NCI-H146 (cell line): ENCODE data around the gene CERCAM.
"Not testable (repeated sequence)": the region's sequence is repeated elsewhere in the genome, so short reads cannot be mapped to it uniquely, and the experiment has no call there.

Source experiments
- DNase-seq: peaks from one replicate; lab custom pipeline; 2025; lab: John Stamatoyannopoulos, UW

Gene CERCAM

GRCh38 chr9:128419061-128419925, 1.4 kb upstream of the CERCAM start:
- DNase-seq: peak; percentile 55

GRCh38 chr9:128420060-128420650, 502 bp upstream of the CERCAM start:
- DNase-seq: peak; percentile 59

- no peak for DNase-seq
Measured at GRCh38 chr9:128421482-128421996, 882 bp downstream of the CERCAM start.

GRCh38 chr9:128422022-128422782, 1.5 kb downstream of the CERCAM start:
- not testable (repeated sequence) for DNase-seq

GRCh38 chr9:128422783-128423150, 2.1 kb downstream of the CERCAM start:
- DNase-seq: no peak

- not testable (repeated sequence) for DNase-seq
Measured at GRCh38 chr9:128423356-128423755, 2.7 kb downstream of the CERCAM start.

GRCh38 chr9:128424268-128424780, 3.7 kb downstream of the CERCAM start:
- DNase-seq: no peak

GRCh38 chr9:128428644-128429512, 8.2 kb downstream of the CERCAM start:
- no peak for DNase-seq

GRCh38 chr9:128429513-128430086, 8.9 kb downstream of the CERCAM start:
- DNase-seq: no peak

- no peak for DNase-seq
Measured at GRCh38 chr9:128431207-128431606, 10.6 kb downstream of the CERCAM start.

- DNase-seq: no peak
Measured at GRCh38 chr9:128434340-128434739, 13.7 kb downstream of the CERCAM start.

GRCh38 chr9:128435611-128436010, 15.0 kb downstream of the CERCAM start:
- DNase-seq: no peak

- peak; percentile 74 for DNase-seq
Measured at GRCh38 chr9:128438343-128439109, 17.9 kb downstream of the CERCAM start.

GRCh38 chr9:128439273-128439672, 18.6 kb downstream of the CERCAM start:
- DNase-seq: no peak

- no peak for DNase-seq
Measured at GRCh38 chr9:128442150-128442549, 21.5 kb downstream of the CERCAM start.

GRCh38 chr9:128446505-128446904, 25.8 kb downstream of the CERCAM start:
- not testable (repeated sequence) for DNase-seq

- DNase-seq: no peak
Measured at GRCh38 chr9:128448746-128449145, 28.1 kb downstream of the CERCAM start.

- peak; percentile 69 for DNase-seq
Measured at GRCh38 chr9:128454991-128455390, 34.3 kb downstream of the CERCAM start.

GRCh38 chr9:128455849-128456612, 35.4 kb downstream of the CERCAM start, which contains the start of gene ODF2:
ODF2 (plus strand) TSS chr9:128456006; CDS start chr9:128456092, 86 bp downstream.
- peak; percentile 96 for DNase-seq
